Measurements from ENCODE around the gene TBL1X. TPM values are rescaled to one million over a fixed set of nuclear protein-coding genes. Genes with fewer than 3 reads are reported as not detected.

The TBL1X gene
- total and polyA plus RNA-seq, 2 donors (not counting 1 experiment from before 2014, with no cell fraction given), result 8.8 to 65.1 TPM

- H3K4me2 ChIP-seq (replicated peaks; ENCODE audit: low read depth, low read length, poor library complexity, severe bottlenecking), result peak overlapping the region; percentile 47
- peak overlapping the region; percentile 92 for H3K27ac Mint-ChIP-seq
- peaks cover 3% of the 10 kb centered on the region for H3K9me3 Mint-ChIP-seq (ENCODE audit: insufficient read depth)
- H3K4me1 ChIP-seq (ENCODE audit: control insufficient read depth in 2 of 2, insufficient read depth in 2 of 2, low read length in 2 of 2), result peaks cover 29 to 42% of the 10 kb centered on the region in 2 donors
- H3K27me3 Mint-ChIP-seq, result no peaks in the 10 kb centered on the region
- H3K4me3 ChIP-seq (ENCODE audit: control extremely low read depth in 1 of 5, extremely low read depth in 1 of 5, insufficient read depth in 1 of 5, low read depth in 2 of 5, low read length in 4 of 5), result no peak overlapping the region
- H4K20me1 ChIP-seq (ENCODE audit: control insufficient read depth, insufficient read depth, low read length, poor library complexity, severe bottlenecking), result no peaks in the 10 kb centered on the region
- peaks cover 49% of the 10 kb centered on the region for H3K4me1 Mint-ChIP-seq
- DNase-seq, result no peak
- H3K4me3 Mint-ChIP-seq, result peak overlapping the region; percentile 77
- intact Hi-C loops (cut with micrococcal nuclease), result loop anchor here (1.0 kb wide), 4 partner anchors 20 to 446 kb away; no protein-coding TSS in a partner anchor
- H2AFZ ChIP-seq (ENCODE audit: insufficient read depth, low read depth, low read length, poor library complexity, severe bottlenecking), result no peak overlapping the region
- CTCF ChIA-PET, result interaction anchor here (1.5 kb wide), 1 partner anchor 214 kb away, joined by 5 read pairs; no protein-coding TSS in a partner anchor
- no peak for TF ChIP-seq EZH2 (IDR thresholded peaks at IDR 0.05; ENCODE audit: borderline replicate concordance, insufficient read depth, low read depth, low read length, poor library complexity, severe bottlenecking)
- TF ChIP-seq CTCF (IDR thresholded peaks at IDR 0.05), result no peak
- POLR2A ChIA-PET, result interaction anchor here (1.0 to 1.2 kb wide), 2 partner anchors 20 to 422 kb away, joined by 3 to 8 read pairs; no protein-coding TSS in a partner anchor
- peak overlapping the region; percentile 25 for H3K9ac ChIP-seq (ENCODE audit: low read length)
- peaks cover 0 to 5% (median 2%) of the 10 kb centered on the region in 3 donors for H3K9me3 ChIP-seq (ENCODE audit: control extremely low read depth in 1 of 3, control insufficient read depth in 2 of 3, insufficient read depth in 1 of 3, low read length in 2 of 3)
- no peaks in the 10 kb centered on the region for H3K79me2 ChIP-seq (ENCODE audit: control insufficient read depth, insufficient read depth, low read length)
- H3K27me3 ChIP-seq (replicated peaks in 1 of 4; ENCODE audit: control extremely low read depth in 1 of 4, control insufficient read depth in 3 of 4, insufficient read depth in 4 of 4, low read length in 3 of 4), result no peaks in the 10 kb centered on the region
- peaks cover 0 to 8% of the 10 kb centered on the region in 2 experiments for H3K36me3 ChIP-seq (replicated peaks in 1 of 2; ENCODE audit: control extremely low read depth in 1 of 2, control insufficient read depth in 1 of 2, extremely low read depth in 1 of 2, insufficient read depth in 2 of 2, low read length in 1 of 2)
- 50% methylated on average over 2 of the region's 6 CpGs for WGBS (ENCODE audit: insufficient coverage)
- H3K27ac ChIP-seq (ENCODE audit: low read length in 2 of 2), result peak overlapping the region; percentile 69 to 81
- ATAC-seq (ENCODE audit: low read depth), result no peak
These were observed 211.9 kb downstream of the TBL1X start for GRCh38 chrX:9676738-9677097.

GRCh38 chrX:9677098-9677739, 212.4 kb downstream of the TBL1X start:
- intact Hi-C loops (cut with micrococcal nuclease), result loop anchor here (1.0 kb wide), 3 partner anchors 21 to 445 kb away; no protein-coding TSS in a partner anchor
- DNase-seq, result peak; percentile 82
- H3K27me3 Mint-ChIP-seq, result no peaks in the 10 kb centered on the region

More at GRCh38 chrX:9677098-9677739, 212.4 kb downstream of the TBL1X start:
- Mint-ChIP-seq H3K27ac (peak overlapping the region; percentile 92), H3K9me3 (ENCODE audit: insufficient read depth) (peaks cover 3% of the 10 kb centered on the region), H3K4me3 (peak overlapping the region; percentile 77), H3K4me1 (peaks cover 44% of the 10 kb centered on the region)
- peak overlapping the region; percentile 25 for H3K9ac ChIP-seq (ENCODE audit: low read length)
- peaks cover 24 to 38% of the 10 kb centered on the region in 2 donors for H3K4me1 ChIP-seq (ENCODE audit: control insufficient read depth in 2 of 2, insufficient read depth in 2 of 2, low read length in 2 of 2)
- CTCF ChIA-PET, result interaction anchor here (1.5 kb wide), 1 partner anchor 215 kb away, joined by 5 read pairs; no protein-coding TSS in a partner anchor
- no peaks in the 10 kb centered on the region for H3K27me3 ChIP-seq (replicated peaks in 1 of 4; ENCODE audit: control extremely low read depth in 1 of 4, control insufficient read depth in 3 of 4, insufficient read depth in 4 of 4, low read length in 3 of 4)
- peak overlapping the region; percentile 47 for H3K4me2 ChIP-seq (replicated peaks; ENCODE audit: low read depth, low read length, poor library complexity, severe bottlenecking)
- no peaks in the 10 kb centered on the region for H3K79me2 ChIP-seq (ENCODE audit: control insufficient read depth, insufficient read depth, low read length)
- TF ChIP-seq EZH2 (IDR thresholded peaks at IDR 0.05; ENCODE audit: borderline replicate concordance, insufficient read depth, low read depth, low read length, poor library complexity, severe bottlenecking) (no peak), CTCF (IDR thresholded peaks at IDR 0.05) (no peak)
- H3K4me3 ChIP-seq (ENCODE audit: control extremely low read depth in 1 of 5, extremely low read depth in 1 of 5, insufficient read depth in 1 of 5, low read depth in 2 of 5, low read length in 4 of 5), result no peak overlapping the region
- peaks cover 0 to 5% (median 2%) of the 10 kb centered on the region in 3 donors for H3K9me3 ChIP-seq (ENCODE audit: control extremely low read depth in 1 of 3, control insufficient read depth in 2 of 3, insufficient read depth in 1 of 3, low read length in 2 of 3)
- ATAC-seq (ENCODE audit: low read depth), result peak; percentile 91
- H3K27ac ChIP-seq (ENCODE audit: low read length in 2 of 2), result peak overlapping the region; percentile 69 to 81
- WGBS (ENCODE audit: insufficient coverage), result no CpG with 5 or more reads among the region's 7 CpGs
- peaks cover 0 to 8% of the 10 kb centered on the region in 2 experiments for H3K36me3 ChIP-seq (replicated peaks in 1 of 2; ENCODE audit: control extremely low read depth in 1 of 2, control insufficient read depth in 1 of 2, extremely low read depth in 1 of 2, insufficient read depth in 2 of 2, low read length in 1 of 2)
- H4K20me1 ChIP-seq (ENCODE audit: control insufficient read depth, insufficient read depth, low read length, poor library complexity, severe bottlenecking), result no peaks in the 10 kb centered on the region
- POLR2A ChIA-PET, result interaction anchor here (1.0 to 1.2 kb wide), 2 partner anchors 21 to 422 kb away, joined by 3 to 8 read pairs; no protein-coding TSS in a partner anchor
- no peak overlapping the region for H2AFZ ChIP-seq (ENCODE audit: insufficient read depth, low read depth, low read length, poor library complexity, severe bottlenecking)

Data from B cell (primary cell).